Nephron (organoid): ENCODE measurements around the gene HOXA9.

Experiments
- H3K27ac Mint-ChIP-seq, 3 experiments: 2 replicates each; pipeline ENCODE4 v1.8.0; 2020; ENCODE audit warnings: mixed read lengths in 3 of 3, mild to moderate bottlenecking in 2 of 3, moderate library complexity in 1 of 3
- H3K27me3 Mint-ChIP-seq: 2 replicates; pipeline ENCODE4 v1.8.0; 2021; ENCODE audit warnings: low read depth, mild to moderate bottlenecking, moderate library complexity, mixed read lengths
- H3K36me3 Mint-ChIP-seq: 2 replicates; pipeline ENCODE4 v1.8.0; 2020; ENCODE audit warnings: low read depth, mixed read lengths
- H3K4me1 Mint-ChIP-seq: 2 replicates; pipeline ENCODE4 v1.8.0; 2020; ENCODE audit warnings: mixed read lengths
- H3K4me3 Mint-ChIP-seq, 3 experiments: 2 replicates each; pipeline ENCODE4 v1.8.0; 2020; ENCODE audit warnings: mild to moderate bottlenecking in 3 of 3, mixed read lengths in 3 of 3, moderate library complexity in 2 of 3
- H3K9me3 Mint-ChIP-seq: 2 replicates; pipeline ENCODE4 v1.8.0; 2020; ENCODE audit warnings: mixed read lengths
- CTCF ChIP-seq, 3 experiments: fragments of 200-600 bp; sonication (generic); IDR thresholded peaks; one replicate each; pipeline ENCODE4 v1.5.0; 2021; ENCODE audit warnings: antibody characterized with exemption in 3 of 3; ENCODE audit not compliant: unreplicated experiment in 3 of 3

HOXA9 gene

GRCh38 chr7:27156916-27157701, 8.2 kb downstream of the HOXA9 start:
- Mint-ChIP-seq H3K4me3 (peak overlapping the region; percentile 84 to 95 (median 86)), H3K27me3 (peaks cover 4% of the 10 kb centered on the region), H3K4me1 (peaks cover 50% of the 10 kb centered on the region), H3K27ac (peak overlapping the region; percentile 97 to 100 (median 99)), H3K36me3 (peaks cover 18% of the 10 kb centered on the region), H3K9me3 (no peaks in the 10 kb centered on the region)
- no peak for TF ChIP-seq CTCF (IDR thresholded peaks at IDR 0.05; ENCODE audit: unreplicated experiment in 3 of 3)

GRCh38 chr7:27156508-27156898, 8.8 kb downstream of the HOXA9 start, which contains the start of gene HOXA7:
HOXA7 (minus strand) TSS chr7:27156675; CDS start chr7:27156545, 130 bp downstream.
- Mint-ChIP-seq H3K4me3 (peak within 1 kb of the TSS; percentile 95 to 98 (median 96)), H3K9me3 (no peaks in the 10 kb centered on the region), H3K36me3 (peaks cover 18% of the 10 kb centered on the region), H3K27ac (peak within 1 kb of the TSS; percentile 97 to 100 (median 99)), H3K27me3 (peaks cover 4% of the 10 kb centered on the region), H3K4me1 (peaks cover 50% of the 10 kb centered on the region)
- TF ChIP-seq CTCF (IDR thresholded peaks at IDR 0.05; ENCODE audit: unreplicated experiment in 3 of 3) = no peak

GRCh38 chr7:27155816-27156507, 9.4 kb downstream of the HOXA9 start:
- no peak for TF ChIP-seq CTCF (IDR thresholded peaks at IDR 0.05; ENCODE audit: unreplicated experiment in 3 of 3)
- Mint-ChIP-seq H3K4me1 (peaks cover 50% of the 10 kb centered on the region), H3K9me3 (no peaks in the 10 kb centered on the region), H3K27ac (peak overlapping the region; percentile 97 to 100 (median 99)), H3K36me3 (peaks cover 22% of the 10 kb centered on the region), H3K27me3 (peaks cover 4% of the 10 kb centered on the region), H3K4me3 (peak overlapping the region; percentile 95 to 98 (median 96))

GRCh38 chr7:27154901-27155815, 10.2 kb downstream of the HOXA9 start:
- peaks cover 30% of the 10 kb centered on the region for H3K36me3 Mint-ChIP-seq
- TF ChIP-seq CTCF (IDR thresholded peaks at IDR 0.05; ENCODE audit: unreplicated experiment in 3 of 3) = no peak
- H3K27ac Mint-ChIP-seq = peak overlapping the region; percentile 97 to 100 (median 99)
- H3K4me1 Mint-ChIP-seq = peaks cover 55% of the 10 kb centered on the region
- H3K9me3 Mint-ChIP-seq = no peaks in the 10 kb centered on the region
- peak overlapping the region; percentile 95 to 98 (median 96) for H3K4me3 Mint-ChIP-seq
- peaks cover 4% of the 10 kb centered on the region for H3K27me3 Mint-ChIP-seq

- Mint-ChIP-seq H3K4me1 (peaks cover 49% of the 10 kb centered on the region), H3K9me3 (no peaks in the 10 kb centered on the region), H3K36me3 (peaks cover 34% of the 10 kb centered on the region), H3K27ac (peak overlapping the region; percentile 97 to 100 (median 99)), H3K27me3 (peaks cover 4% of the 10 kb centered on the region), H3K4me3 (peak overlapping the region; percentile 95 to 98 (median 96))
- TF ChIP-seq CTCF (IDR thresholded peaks at IDR 0.05; ENCODE audit: unreplicated experiment in 3 of 3) = no peak
Measured at GRCh38 chr7:27154369-27154768, 11.0 kb downstream of the HOXA9 start.
